Aorta (tissue), 5 donors: ENCODE data around the gene ERCC8. TPM values are rescaled to one million over a fixed set of nuclear protein-coding genes. Genes with fewer than 3 reads are reported as not detected.

ENCODE experiments used
- ATAC-seq: fragments of 200-7000 bp; cut with Tn5 transposase; one replicate; pipeline ENCODE4 v1.9.1; 2022; ENCODE audit warnings: moderate library complexity; ENCODE audit not compliant: low FRiP score
- DNase-seq, 2 donors: peaks; one replicate each; pipeline ENCODE4 v3.0.0-alpha.2; 2020
- H3K27ac ChIP-seq, 2 donors: one replicate each; pipeline ENCODE4 v1.5.1; 2013; ENCODE audit warnings: low read length in 2 of 2, mild to moderate bottlenecking in 2 of 2, moderate library complexity in 2 of 2, control low read depth in 1 of 2, inconsistent platforms in 1 of 2, low read depth in 1 of 2
- H3K27me3 ChIP-seq, 2 donors: one replicate each; pipeline ENCODE4 v1.6.1; 2013; ENCODE audit warnings: control low read depth in 1 of 2, low read length in 1 of 2, mild to moderate bottlenecking in 1 of 2, moderate library complexity in 1 of 2; ENCODE audit not compliant: insufficient read depth in 2 of 2, control insufficient read depth in 1 of 2
- H3K36me3 ChIP-seq, 2 donors: one replicate each; pipeline ENCODE4 v1.6.1; 2013; ENCODE audit warnings: control low read depth in 1 of 2, low read length in 1 of 2, mild to moderate bottlenecking in 1 of 2; ENCODE audit not compliant: insufficient read depth in 2 of 2, control insufficient read depth in 1 of 2
- H3K4me1 ChIP-seq, 2 donors: one replicate each; pipeline ENCODE4 v1.6.1; 2013; ENCODE audit warnings: low read length in 2 of 2, control low read depth in 1 of 2, mild to moderate bottlenecking in 1 of 2, moderate library complexity in 1 of 2; ENCODE audit not compliant: insufficient read depth in 2 of 2, control insufficient read depth in 1 of 2
- H3K4me3 ChIP-seq, 2 donors: one replicate each; pipeline ENCODE4 v1.5.1; 2013; ENCODE audit warnings: low read length in 2 of 2, control low read depth in 1 of 2, mild to moderate bottlenecking in 1 of 2
- H3K9me3 ChIP-seq: one replicate; pipeline ENCODE4 v1.6.1; 2013; ENCODE audit warnings: mild to moderate bottlenecking, low read length; ENCODE audit not compliant: control insufficient read depth
- WGBS, 2 donors: extraction: QIAGEN DNeasy Blood & Tissue Kit; methylation state at CpG; one replicate each; pipeline ENCODE4 v1.1.7; 2013; 5-methylcytosine and 5-hydroxymethylcytosine counted together
- intact Hi-C, 2 donors: fragments of 100-400 bp; cut with DNase I; formaldehyde crosslinking; loops; one replicate each; pipeline versions ENCODE4 v1.14.2 to v1.15.0; 2022
- polyA plus RNA-seq, 2 donors: library from polyadenylated mRNA; stranded (reverse); fragments of 200-250 nt; gene quantifications; one replicate each; pipeline ENCODE4 v1.2.3, GENCODE V29; 2013
- total RNA-seq, 2 donors: library from RNA; stranded (reverse); fragmentation: NEBNext Ultra II Directional; extraction: Animal tissue kit (Norgen Biotek cat#: 25700); gene quantifications; one replicate each; pipeline ENCODE4 v1.2.1, GENCODE V29; 2021
- donor health status: healthy with polysubstance abuse.
- donor health status: Bipolar disorder and iron deficiency.
- donor health status: DM: no; HTN: no; CAD: no.
- donor health status: DM: no; HTN: no; CAD: no.
- donor health status: DM: yes; HTN: yes; CAD: no.

The ERCC8 gene
- total and polyA plus RNA-seq, 4 donors = 6.8 to 10.4 (median 8.4) TPM

DNA sequence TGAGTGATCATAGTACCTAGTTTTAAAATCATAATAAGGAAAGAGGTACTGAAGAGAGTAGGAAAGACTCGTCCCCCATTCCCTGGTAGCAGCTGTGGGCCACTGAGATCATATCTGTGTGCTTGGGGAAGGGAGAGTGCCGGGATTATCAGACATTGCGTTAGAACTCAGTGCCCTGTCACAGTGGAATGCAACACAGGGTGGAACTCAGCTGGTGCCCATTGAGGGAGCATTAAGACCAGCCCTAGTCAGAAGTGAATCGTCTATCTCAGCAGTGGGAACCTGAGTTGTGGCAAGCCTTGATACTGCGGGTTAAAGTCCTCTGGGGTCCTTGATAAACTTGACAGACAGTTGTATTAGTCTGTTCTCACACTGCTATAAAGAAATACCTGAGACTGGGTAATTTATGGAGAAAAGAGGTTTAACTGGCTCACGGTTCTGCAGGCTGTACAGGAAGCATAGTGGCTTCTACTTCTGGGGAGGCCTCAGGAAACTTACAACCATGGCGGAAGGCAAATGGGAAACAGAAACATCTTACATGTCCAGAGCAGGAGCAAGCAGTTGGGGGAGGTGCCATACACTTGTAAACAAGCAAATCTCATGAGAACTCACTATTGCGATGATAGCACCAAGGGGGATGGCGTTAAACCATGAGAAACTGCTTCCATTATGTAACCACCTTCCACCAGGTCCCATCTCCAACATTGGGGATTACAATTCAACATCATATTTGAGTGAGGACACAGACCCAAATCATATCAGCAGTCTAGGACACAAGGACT lies 33.3 kb upstream of the ERCC8 start:
- intact Hi-C loops = no loop called here
- WGBS, 2 donors = 86% methylated on average over 9 of the region's 9 CpGs
- no peaks in the 10 kb centered on the region for H3K9me3 ChIP-seq
- no peaks in the 10 kb centered on the region for H3K27me3 ChIP-seq
- no peak for ATAC-seq
- no peak overlapping the region for H3K4me3 ChIP-seq
- no peak for DNase-seq
- H3K27ac ChIP-seq = no peak overlapping the region
- H3K36me3 ChIP-seq = no peaks in the 10 kb centered on the region
- H3K4me1 ChIP-seq = peaks cover 0 to 4% of the 10 kb centered on the region in 2 donors

- no peaks in the 10 kb centered on the region for H3K9me3 ChIP-seq
- WGBS, 2 donors = 75 to 96% methylated on average over 3 of the region's 3 CpGs
Measured at GRCh38 chr5:60972231-60972630, 27.4 kb upstream of the ERCC8 start.

GRCh38 chr5:60961685-60962084 lies 16.8 kb upstream of the ERCC8 start:
- 92 to 98% methylated on average over 2 of the region's 2 CpGs for WGBS, 2 donors
- DNase-seq (no peak), ATAC-seq (no peak)
- Histone ChIP-seq H3K9me3 (no peaks in the 10 kb centered on the region), H3K27me3 (no peaks in the 10 kb centered on the region), H3K4me1 (no peaks in the 10 kb centered on the region), H3K4me3 (no peak overlapping the region), H3K36me3 (no peaks in the 10 kb centered on the region), H3K27ac (no peak overlapping the region)
- intact Hi-C loops = loop anchor here in 1 of 2 donors (2.0 to 10.0 kb wide), 3 partner anchors 203 to 696 kb away; partner anchors contain the start of genes SMIM15 and ZSWIM6

More at GRCh38 chr5:60972231-60972630, 27.4 kb upstream of the ERCC8 start:
- Histone ChIP-seq H3K27me3 (no peaks in the 10 kb centered on the region), H3K27ac (no peak overlapping the region), H3K4me1 (no peaks in the 10 kb centered on the region), H3K36me3 (no peaks in the 10 kb centered on the region), H3K4me3 (no peak overlapping the region)
- intact Hi-C loops = no loop called here
- no peak for DNase-seq
- ATAC-seq = no peak

DNA sequence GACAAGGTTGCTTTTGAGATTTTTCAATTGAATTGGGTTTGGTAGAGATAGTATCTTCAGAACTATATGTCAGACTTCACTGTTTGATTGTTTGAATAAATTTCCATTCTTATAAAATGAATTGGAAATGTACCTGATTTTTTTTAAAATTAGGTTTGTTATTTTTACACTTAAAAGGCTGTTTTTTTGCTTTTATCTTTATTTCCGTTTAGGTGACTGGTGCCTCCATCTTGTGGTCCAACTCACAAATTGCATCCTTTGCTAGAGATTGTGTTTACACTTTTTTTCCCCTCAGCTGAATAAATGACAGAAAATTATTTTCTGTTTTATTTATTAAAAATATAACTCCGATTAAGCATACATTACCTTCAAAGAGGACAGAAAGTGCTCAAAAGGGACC lies 15.7 kb upstream of the ERCC8 start:
- no peaks in the 10 kb centered on the region for H3K9me3 ChIP-seq
- no peak for ATAC-seq
- no peak for DNase-seq
- no peak overlapping the region for H3K27ac ChIP-seq
- no peak overlapping the region for H3K4me3 ChIP-seq
- H3K27me3 ChIP-seq = no peaks in the 10 kb centered on the region
- no peaks in the 10 kb centered on the region for H3K4me1 ChIP-seq
- 37 to 38% methylated on average over 2 of the region's 2 CpGs for WGBS, 2 donors
- no peaks in the 10 kb centered on the region for H3K36me3 ChIP-seq
- intact Hi-C loops = loop anchor here in 1 of 2 donors (2.0 to 10.0 kb wide), 3 partner anchors 204 to 697 kb away; partner anchors contain the start of genes SMIM15 and ZSWIM6

- H3K27me3 ChIP-seq = no peaks in the 10 kb centered on the region
- H3K4me3 ChIP-seq = no peak overlapping the region
- no peaks in the 10 kb centered on the region for H3K9me3 ChIP-seq
- no peaks in the 10 kb centered on the region for H3K4me1 ChIP-seq
- ATAC-seq (no peak), DNase-seq (no peak)
- no peak overlapping the region for H3K27ac ChIP-seq
- intact Hi-C loops = loop anchor here in 1 of 2 donors (5.0 to 10.0 kb wide), 2 partner anchors 366 to 1183 kb away; no protein-coding TSS in a partner anchor
- H3K36me3 ChIP-seq = no peaks in the 10 kb centered on the region
Measured at GRCh38 chr5:60959156-60959555, 14.3 kb upstream of the ERCC8 start.

- Histone ChIP-seq H3K36me3 (no peaks in the 10 kb centered on the region), H3K27me3 (no peaks in the 10 kb centered on the region), H3K27ac (no peak overlapping the region), H3K9me3 (no peaks in the 10 kb centered on the region), H3K4me3 (no peak overlapping the region), H3K4me1 (no peaks in the 10 kb centered on the region)
- DNase-seq = no peak
- intact Hi-C loops = loop anchor here in 1 of 2 donors (5.0 to 10.0 kb wide), 2 partner anchors 366 to 1184 kb away; no protein-coding TSS in a partner anchor
- no peak for ATAC-seq
- 95 to 97% methylated on average over 2 of the region's 2 CpGs for WGBS, 2 donors
Measured at GRCh38 chr5:60958712-60959111, 13.8 kb upstream of the ERCC8 start.

- intact Hi-C loops = loop anchor here in 1 of 2 donors (5.0 to 10.0 kb wide), 2 partner anchors 367 to 1184 kb away; no protein-coding TSS in a partner anchor
- Histone ChIP-seq H3K27me3 (no peaks in the 10 kb centered on the region), H3K9me3 (no peaks in the 10 kb centered on the region), H3K4me1 (no peaks in the 10 kb centered on the region), H3K27ac (no peak overlapping the region), H3K36me3 (no peaks in the 10 kb centered on the region), H3K4me3 (no peak overlapping the region)
- no peak for DNase-seq
- ATAC-seq = no peak
Measured at GRCh38 chr5:60958088-60958487, 13.2 kb upstream of the ERCC8 start.

DNA sequence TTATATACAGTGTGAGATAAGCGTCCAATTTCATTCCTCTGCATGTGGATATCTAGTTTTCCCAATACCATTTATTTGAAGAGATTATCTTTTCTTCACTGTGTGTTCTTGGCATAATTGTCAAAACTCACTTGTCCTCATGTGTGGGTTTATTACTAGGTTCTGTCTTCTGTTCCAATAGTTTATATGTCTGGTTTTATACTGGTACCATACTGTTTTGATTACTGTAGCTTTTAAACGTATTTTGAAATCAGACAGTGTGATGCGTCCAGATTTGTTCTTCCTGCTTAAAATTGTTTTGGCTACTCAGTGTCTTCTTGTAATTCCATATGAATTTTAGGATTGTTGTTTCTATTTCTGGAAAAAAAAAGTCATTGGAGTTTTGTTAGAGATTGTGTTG lies 10.4 kb upstream of the ERCC8 start:
- 96% methylated on average over 3 of the region's 3 CpGs for WGBS, 2 donors
- ATAC-seq (no peak), DNase-seq (no peak)
- Histone ChIP-seq H3K4me3 (no peak overlapping the region), H3K9me3 (no peaks in the 10 kb centered on the region), H3K27me3 (no peaks in the 10 kb centered on the region), H3K36me3 (no peaks in the 10 kb centered on the region), H3K4me1 (no peaks in the 10 kb centered on the region), H3K27ac (no peak overlapping the region)
- intact Hi-C loops = loop anchor here in 1 of 2 donors (5.0 to 10.0 kb wide), 2 partner anchors 370 to 1187 kb away; no protein-coding TSS in a partner anchor

GRCh38 chr5:60948738-60949137 lies 3.9 kb upstream of the ERCC8 start:
- DNase-seq (no peak), ATAC-seq (no peak)
- Histone ChIP-seq H3K9me3 (no peaks in the 10 kb centered on the region), H3K27me3 (no peaks in the 10 kb centered on the region), H3K4me3 (no peak overlapping the region), H3K36me3 (no peaks in the 10 kb centered on the region), H3K27ac (no peak overlapping the region), H3K4me1 (peaks cover 0 to 2% of the 10 kb centered on the region in 2 donors)
- 97 to 100% methylated on average over 1 of the region's 1 CpG for WGBS, 2 donors
- intact Hi-C loops = loop anchor here in 1 of 2 donors (5.0 to 10.0 kb wide), 2 partner anchors 384 to 706 kb away; partner anchors contain the start of gene ZSWIM6
